Activated CD4-positive, alpha-beta memory T cell treated with anti-CD3 and anti-CD28 coated beads, Interleukin-2, amount 10 ng/mL, durations not matched to agents 7 days and 5 days (primary cell): ENCODE data around the gene CA7. TPM values are rescaled to one million over a fixed set of nuclear protein-coding genes. Genes with fewer than 3 reads are reported as not detected.
A peak's percentile ranks its signal among the peaks of the same experiment; 100 is the strongest.

Experiments used
- CTCF ChIA-PET: fragments of 350-600 bp; sonication (Branson Sonifier 250); formaldehyde crosslinking; loops from one replicate; lab custom pipeline; 2021; ENCODE audit warnings: antibody characterized with exemption, inconsistent platforms; lab: Charles Lee
- POLR2A ChIA-PET: fragments of 350-600 bp; sonication (Branson Sonifier 250); formaldehyde crosslinking; loops from one replicate; lab custom pipeline; 2021; ENCODE audit warnings: antibody characterized with exemption; lab: Charles Lee
- DNase-seq: peaks from one replicate; pipeline ENCODE4 v3.0.0-alpha.2; 2020
- H3K27ac Mint-ChIP-seq: one replicate; pipeline ENCODE4 v1.8.0; 2021; ENCODE audit warnings: mild to moderate bottlenecking, mixed read lengths
- H3K27me3 Mint-ChIP-seq: one replicate; pipeline ENCODE4 v1.8.0; 2021; ENCODE audit warnings: mixed read lengths
- H3K36me3 Mint-ChIP-seq: one replicate; pipeline ENCODE4 v1.8.0; 2021; ENCODE audit warnings: low read depth, mixed read lengths
- H3K4me1 Mint-ChIP-seq: one replicate; pipeline ENCODE4 v1.8.0; 2021; ENCODE audit warnings: mixed read lengths
- H3K4me3 Mint-ChIP-seq: one replicate; pipeline ENCODE4 v1.8.0; 2021; ENCODE audit warnings: mild to moderate bottlenecking, mixed read lengths
- H3K9me3 Mint-ChIP-seq: one replicate; pipeline ENCODE4 v1.8.0; 2021; ENCODE audit warnings: mixed read lengths
- total RNA-seq, 2 experiments: library from RNA; stranded (reverse); gene quantifications; one replicate each; pipeline ENCODE4 v1.2.3, GENCODE V29; 2021

The CA7 gene
- total RNA-seq, result under 1 TPM in 1 of 2 experiments, not detected in 1; 0.13 TPM

DNA sequence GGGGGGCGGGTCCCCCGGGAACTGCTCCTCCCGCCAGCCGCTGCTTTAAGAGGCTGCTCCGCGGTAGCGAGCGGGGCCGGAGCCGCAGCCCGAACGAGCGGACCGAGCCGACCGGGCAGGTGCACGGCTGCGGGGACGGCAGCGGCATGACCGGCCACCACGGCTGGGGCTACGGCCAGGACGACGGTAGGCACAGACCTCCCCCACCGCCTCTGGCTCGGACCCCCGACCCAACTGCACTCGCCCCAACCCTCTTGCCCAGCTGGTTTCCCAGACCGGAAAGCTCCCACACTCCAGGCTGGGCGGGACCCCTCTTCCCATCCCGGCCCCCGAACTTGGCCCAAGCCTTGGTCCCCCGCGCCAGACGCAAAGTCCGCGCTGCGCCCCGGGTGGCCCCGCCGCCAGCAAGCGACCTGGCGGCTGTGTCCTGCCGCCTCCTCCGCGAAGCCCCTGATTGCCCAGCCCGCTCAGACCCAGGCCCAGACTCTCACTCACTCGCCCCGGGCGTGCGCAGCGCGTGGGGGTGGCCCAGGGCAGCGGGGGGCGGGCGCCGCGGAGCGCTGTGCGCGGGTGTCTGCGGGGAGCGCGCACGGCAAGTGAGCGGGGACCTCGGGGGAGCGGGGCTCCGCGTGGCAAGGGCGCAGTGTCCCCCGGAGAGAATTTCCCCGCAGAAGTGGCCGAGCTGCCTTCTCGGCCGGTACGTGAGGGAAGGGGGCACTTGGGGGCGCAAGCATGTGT is at the start of gene CA7:
CA7 (plus strand) TSS at position 73 of the 738 bp plus-strand sequence; CDS start at position 147, 74 bp downstream.
- Mint-ChIP-seq H3K36me3 (no peaks in the 10 kb centered on the region), H3K9me3 (no peaks in the 10 kb centered on the region), H3K27me3 (peaks cover 41% of the 10 kb centered on the region), H3K4me1 (peaks cover 20% of the 10 kb centered on the region), H3K4me3 (no peak within 1 kb of the TSS), H3K27ac (no peak within 1 kb of the TSS)
- ChIA-PET CTCF (interaction anchor here (0.7 to 4.7 kb wide), 4 partner anchors 9 to 24 kb away, joined by 3 to 32 read pairs (median 16); partner anchors contain the start of gene NAE1), POLR2A (interaction anchor here (3.1 kb wide), 1 partner anchor 14 kb away, joined by 17 read pairs; the partner anchor contains the start of gene NAE1)
- no peak for DNase-seq

DNA sequence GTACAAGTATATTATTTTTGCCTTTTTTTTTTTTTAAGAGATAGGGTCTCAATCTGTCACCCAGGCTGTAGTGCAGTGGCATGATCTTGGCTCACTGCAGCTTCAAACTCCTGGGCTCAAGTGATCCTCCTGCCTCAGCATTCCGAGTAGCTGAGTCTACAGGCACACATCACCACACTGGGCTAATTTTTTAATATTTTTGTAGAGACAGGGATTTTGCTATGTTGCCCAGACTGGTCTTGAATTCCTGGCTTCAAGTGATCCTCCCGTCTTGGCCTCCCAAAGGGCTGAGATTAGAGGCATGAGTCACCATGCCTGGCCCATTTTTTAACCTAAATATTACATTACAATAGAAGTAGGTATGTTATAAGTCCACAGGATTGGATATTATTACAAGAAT is 46.1 kb upstream of the CA7 start:
- Mint-ChIP-seq H3K36me3 (peaks cover 5% of the 10 kb centered on the region), H3K4me1 (no peaks in the 10 kb centered on the region), H3K27me3 (no peaks in the 10 kb centered on the region), H3K27ac (no peak overlapping the region), H3K4me3 (no peak overlapping the region), H3K9me3 (no peaks in the 10 kb centered on the region)
- POLR2A ChIA-PET, result no interaction called here
- CTCF ChIA-PET, result no interaction called here
- no peak for DNase-seq

DNA sequence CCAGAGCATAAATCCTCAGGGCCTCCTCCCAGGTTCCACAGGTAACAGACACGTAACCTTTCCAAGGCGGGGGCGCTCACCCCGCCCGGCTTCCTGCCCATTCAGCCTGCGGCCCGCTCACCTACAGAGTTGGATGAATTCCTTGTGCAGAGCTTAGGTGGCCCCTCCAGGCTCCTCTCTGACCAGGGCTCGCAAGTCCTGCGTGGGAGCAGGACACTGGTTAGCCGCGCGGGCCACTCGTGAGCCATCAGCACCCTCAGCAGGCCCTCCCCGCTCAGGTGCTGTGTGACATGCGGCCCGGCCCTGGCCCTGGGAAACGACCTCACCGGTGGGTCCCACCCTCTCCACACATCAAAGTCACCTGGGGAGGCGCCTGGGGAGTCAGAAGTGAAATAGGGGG is 43.4 kb upstream of the CA7 start:
- POLR2A ChIA-PET, result no interaction called here

DNA sequence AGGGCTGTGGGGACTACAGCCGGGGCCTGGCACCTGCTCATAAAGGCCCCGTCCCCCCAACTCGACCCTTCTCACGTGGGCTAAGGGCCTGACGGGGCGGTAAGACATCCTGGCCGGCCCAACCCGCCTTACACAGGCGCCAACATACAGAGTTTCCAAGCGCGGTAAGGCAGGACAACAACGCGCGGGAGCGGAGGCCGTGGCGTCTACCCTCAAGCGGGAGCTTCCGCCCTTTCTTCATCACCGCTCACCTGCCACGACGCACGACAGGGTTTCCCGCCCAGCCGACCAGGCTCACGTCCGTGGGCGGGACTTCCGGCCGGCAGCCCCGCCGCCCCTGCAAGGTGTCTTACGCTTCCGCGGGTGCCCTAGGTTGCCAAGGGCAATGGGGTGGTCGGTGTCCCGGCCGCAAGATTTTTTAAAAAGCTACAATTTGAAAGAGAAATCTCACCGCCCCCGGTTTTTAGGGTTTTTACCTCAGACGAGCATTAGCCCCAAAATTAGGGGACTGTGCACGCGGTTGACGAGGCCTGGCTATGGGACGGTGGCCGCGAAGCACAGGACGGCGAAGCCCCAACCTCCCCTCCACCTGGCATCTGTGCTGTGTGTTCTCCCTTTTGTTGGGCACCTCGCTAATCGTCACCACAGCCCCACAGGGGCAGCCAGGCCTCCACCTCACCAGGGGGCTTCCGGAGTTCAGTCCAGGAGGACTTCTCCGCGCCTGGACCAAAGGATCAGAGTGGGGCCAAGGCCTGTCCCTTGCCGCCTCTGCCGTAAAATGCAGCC is 42.7 kb upstream of the CA7 start, which contains the start of gene TERB1:
TERB1 (minus strand) TSS at position 265 of the 786 bp plus-strand sequence. CDS start 4,786 bp downstream, outside the sequence.
- Mint-ChIP-seq H3K9me3 (no peaks in the 10 kb centered on the region), H3K36me3 (peaks cover 29% of the 10 kb centered on the region), H3K4me3 (no peak within 1 kb of the TSS), H3K27me3 (no peaks in the 10 kb centered on the region), H3K27ac (no peak within 1 kb of the TSS), H3K4me1 (no peaks in the 10 kb centered on the region)
- CTCF ChIA-PET, result no interaction called here
- no peak for DNase-seq
- POLR2A ChIA-PET, result no interaction called here

More for the DNA sequence above, 43.4 kb upstream of the CA7 start:
- H3K36me3 Mint-ChIP-seq, result peaks cover 29% of the 10 kb centered on the region
- no peaks in the 10 kb centered on the region for H3K27me3 Mint-ChIP-seq
- CTCF ChIA-PET, result no interaction called here
- no peak for DNase-seq
- no peak overlapping the region for H3K27ac Mint-ChIP-seq
- H3K9me3 Mint-ChIP-seq, result no peaks in the 10 kb centered on the region
- H3K4me1 Mint-ChIP-seq, result no peaks in the 10 kb centered on the region
- no peak overlapping the region for H3K4me3 Mint-ChIP-seq

DNA sequence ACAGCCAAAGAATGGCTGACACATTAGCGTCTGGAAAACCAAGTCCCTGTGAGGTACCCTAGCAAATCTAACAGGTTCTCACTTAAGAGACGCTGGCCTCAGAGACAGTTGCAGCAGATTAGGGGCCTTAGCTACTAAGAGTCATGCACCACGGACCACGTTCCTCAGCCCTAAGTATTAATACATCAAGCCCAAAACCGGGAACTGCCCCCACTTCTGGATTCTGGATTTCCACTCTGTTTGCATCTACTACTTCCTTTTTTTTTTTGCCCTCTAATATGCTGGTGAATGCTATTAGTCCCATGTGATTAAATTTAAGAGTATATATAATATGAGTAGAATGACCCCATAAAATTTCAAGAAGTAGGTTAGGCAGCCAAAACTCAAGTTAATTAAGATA is 42.1 kb upstream of the CA7 start:
- H3K27me3 Mint-ChIP-seq, result no peaks in the 10 kb centered on the region
- no peak overlapping the region for H3K27ac Mint-ChIP-seq
- no peak overlapping the region for H3K4me3 Mint-ChIP-seq
- no peak for DNase-seq
- no peaks in the 10 kb centered on the region for H3K4me1 Mint-ChIP-seq
- no peaks in the 10 kb centered on the region for H3K9me3 Mint-ChIP-seq
- ChIA-PET CTCF (interaction anchor here (0.6 kb wide), 1 partner anchor 9 kb away, joined by 3 read pairs; no protein-coding TSS in a partner anchor), POLR2A (no interaction called here)
- H3K36me3 Mint-ChIP-seq, result peaks cover 29% of the 10 kb centered on the region

DNA sequence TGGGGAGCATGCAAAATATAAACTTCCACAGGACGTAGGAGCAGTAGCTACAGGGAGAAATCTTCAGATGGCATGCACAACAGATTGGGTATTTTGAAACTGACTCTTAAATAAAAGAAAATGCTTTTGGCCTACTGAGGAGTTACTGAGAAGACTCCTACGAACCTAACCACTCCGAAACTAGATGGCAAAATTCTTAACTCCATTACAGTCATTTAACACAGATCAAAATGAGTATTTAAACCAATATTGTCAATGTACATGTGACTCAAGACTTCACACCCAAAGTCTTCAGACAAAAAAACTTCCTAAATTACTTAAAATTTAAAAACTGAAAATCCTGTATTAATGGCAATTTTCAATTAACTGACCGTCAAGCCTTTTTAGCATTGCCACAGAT is 34.4 kb upstream of the CA7 start:
- H3K4me1 Mint-ChIP-seq, result no peaks in the 10 kb centered on the region
- CTCF ChIA-PET, result interaction anchor here (3.3 kb wide), 1 partner anchor 20 kb away, joined by 20 read pairs; the partner anchor contains the start of gene NAE1

DNA sequence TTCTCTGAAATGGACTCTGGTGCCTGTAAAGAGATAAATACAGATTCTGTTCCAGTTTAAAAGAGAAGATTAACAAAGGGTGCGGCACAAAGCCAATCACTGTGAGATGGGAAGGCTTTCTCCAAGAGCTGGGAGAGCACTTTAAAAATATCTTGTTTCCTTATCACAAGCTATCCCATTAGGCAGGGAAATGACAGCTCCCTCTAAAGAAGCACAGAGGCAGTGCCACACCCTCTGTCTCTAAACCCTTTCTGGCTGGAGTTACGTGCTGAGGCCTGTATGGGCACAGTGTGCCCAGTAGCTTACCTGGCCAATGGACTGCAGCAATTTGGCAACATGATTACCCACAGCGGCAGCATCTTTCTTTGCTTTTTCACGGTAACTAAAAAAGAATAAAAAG is 33.8 kb upstream of the CA7 start:
- DNase-seq, result no peak
- H3K9me3 Mint-ChIP-seq, result no peaks in the 10 kb centered on the region
- no peaks in the 10 kb centered on the region for H3K4me1 Mint-ChIP-seq
- H3K27ac Mint-ChIP-seq, result no peak overlapping the region
- H3K36me3 Mint-ChIP-seq, result peaks cover 58% of the 10 kb centered on the region
- CTCF ChIA-PET, result interaction anchor here (3.3 kb wide), 1 partner anchor 20 kb away, joined by 20 read pairs; the partner anchor contains the start of gene NAE1
- H3K27me3 Mint-ChIP-seq, result no peaks in the 10 kb centered on the region
- POLR2A ChIA-PET, result no interaction called here
- H3K4me3 Mint-ChIP-seq, result no peak overlapping the region

More for the DNA sequence above, 34.4 kb upstream of the CA7 start:
- POLR2A ChIA-PET, result interaction anchor here (1.3 kb wide), 1 partner anchor 21 kb away, joined by 3 read pairs; the partner anchor contains the start of gene NAE1
- no peaks in the 10 kb centered on the region for H3K27me3 Mint-ChIP-seq
- DNase-seq, result no peak
- peaks cover 58% of the 10 kb centered on the region for H3K36me3 Mint-ChIP-seq
- H3K4me3 Mint-ChIP-seq, result no peak overlapping the region
- no peak overlapping the region for H3K27ac Mint-ChIP-seq
- H3K9me3 Mint-ChIP-seq, result no peaks in the 10 kb centered on the region

DNA sequence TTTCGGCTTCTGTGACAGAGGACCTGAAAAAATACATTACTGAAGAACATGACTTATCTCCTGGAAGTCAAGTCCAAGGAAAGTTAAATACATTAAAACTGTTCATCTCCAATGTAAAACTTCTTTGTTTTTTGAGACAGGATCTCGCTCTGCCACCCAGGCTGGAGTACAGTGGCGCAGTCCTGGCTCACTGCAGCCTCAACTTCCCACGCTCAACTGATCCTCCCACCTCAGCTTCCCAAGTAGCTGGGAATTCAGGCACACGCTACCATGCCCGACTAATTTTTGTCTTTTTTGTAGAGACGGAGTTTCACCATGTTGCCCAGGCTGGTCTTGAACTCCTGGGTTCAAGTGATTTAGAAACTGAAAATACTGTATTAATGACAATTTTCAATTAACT is 33.2 kb upstream of the CA7 start:
- H3K4me1 Mint-ChIP-seq, result no peaks in the 10 kb centered on the region
- POLR2A ChIA-PET, result no interaction called here

DNA sequence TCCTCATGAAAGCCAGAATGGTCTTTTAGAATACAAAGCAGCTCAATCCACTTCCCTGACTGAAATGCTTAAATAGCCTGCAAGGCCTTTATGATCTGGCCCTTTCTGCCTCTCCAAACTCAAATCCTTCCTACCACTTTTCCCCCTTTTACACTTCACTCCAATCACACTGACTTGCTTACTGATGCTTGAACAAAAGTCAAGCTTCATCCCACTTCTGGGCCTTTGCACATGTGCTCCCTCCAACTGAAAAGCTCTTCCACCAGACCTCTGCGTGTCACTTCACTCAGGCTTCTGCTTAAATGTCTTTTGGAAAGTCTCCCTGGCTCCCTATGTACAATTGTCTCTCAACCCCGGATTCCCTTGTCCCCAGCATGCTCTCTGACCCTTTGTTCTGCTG is 29.5 kb upstream of the CA7 start:
- no peak overlapping the region for H3K27ac Mint-ChIP-seq
- no peak overlapping the region for H3K4me3 Mint-ChIP-seq
- H3K27me3 Mint-ChIP-seq, result no peaks in the 10 kb centered on the region
- ChIA-PET POLR2A (interaction anchor here (1.1 kb wide), 1 partner anchor 16 kb away, joined by 3 read pairs; the partner anchor contains the start of gene NAE1), CTCF (interaction anchor here (4.0 kb wide), 1 partner anchor 16 kb away, joined by 38 read pairs; the partner anchor contains the start of gene NAE1)
- DNase-seq, result no peak
- H3K9me3 Mint-ChIP-seq, result no peaks in the 10 kb centered on the region
- peaks cover 70% of the 10 kb centered on the region for H3K36me3 Mint-ChIP-seq
- no peaks in the 10 kb centered on the region for H3K4me1 Mint-ChIP-seq

More for the DNA sequence above, 33.2 kb upstream of the CA7 start:
- H3K27me3 Mint-ChIP-seq, result no peaks in the 10 kb centered on the region
- CTCF ChIA-PET, result interaction anchor here (3.3 kb wide), 1 partner anchor 19 kb away, joined by 20 read pairs; the partner anchor contains the start of gene NAE1
- H3K9me3 Mint-ChIP-seq, result no peaks in the 10 kb centered on the region
- H3K4me3 Mint-ChIP-seq, result no peak overlapping the region
- peaks cover 59% of the 10 kb centered on the region for H3K36me3 Mint-ChIP-seq
- DNase-seq, result no peak
- H3K27ac Mint-ChIP-seq, result no peak overlapping the region

DNA sequence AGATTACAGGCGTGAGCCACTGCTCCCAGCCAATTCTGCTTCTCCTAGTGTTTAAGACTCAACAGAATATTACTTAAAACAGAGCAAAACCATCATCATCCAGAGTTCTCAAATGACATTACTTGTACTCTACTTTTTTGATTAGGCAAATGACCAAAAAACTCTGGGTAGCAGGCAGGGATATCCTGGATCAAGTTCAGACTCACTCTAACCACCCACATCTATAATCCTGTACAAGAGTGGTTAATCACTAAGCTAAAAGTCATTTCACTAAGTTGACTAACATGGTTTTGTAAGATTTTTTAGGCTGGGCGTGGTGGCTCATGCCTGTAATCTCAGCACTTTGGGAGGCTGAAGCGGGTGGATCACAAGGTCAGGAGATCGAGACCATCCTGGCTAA is 20.2 kb upstream of the CA7 start:
- peaks cover 62% of the 10 kb centered on the region for H3K36me3 Mint-ChIP-seq
- POLR2A ChIA-PET, result no interaction called here
- peaks cover 23% of the 10 kb centered on the region for H3K4me1 Mint-ChIP-seq

DNA sequence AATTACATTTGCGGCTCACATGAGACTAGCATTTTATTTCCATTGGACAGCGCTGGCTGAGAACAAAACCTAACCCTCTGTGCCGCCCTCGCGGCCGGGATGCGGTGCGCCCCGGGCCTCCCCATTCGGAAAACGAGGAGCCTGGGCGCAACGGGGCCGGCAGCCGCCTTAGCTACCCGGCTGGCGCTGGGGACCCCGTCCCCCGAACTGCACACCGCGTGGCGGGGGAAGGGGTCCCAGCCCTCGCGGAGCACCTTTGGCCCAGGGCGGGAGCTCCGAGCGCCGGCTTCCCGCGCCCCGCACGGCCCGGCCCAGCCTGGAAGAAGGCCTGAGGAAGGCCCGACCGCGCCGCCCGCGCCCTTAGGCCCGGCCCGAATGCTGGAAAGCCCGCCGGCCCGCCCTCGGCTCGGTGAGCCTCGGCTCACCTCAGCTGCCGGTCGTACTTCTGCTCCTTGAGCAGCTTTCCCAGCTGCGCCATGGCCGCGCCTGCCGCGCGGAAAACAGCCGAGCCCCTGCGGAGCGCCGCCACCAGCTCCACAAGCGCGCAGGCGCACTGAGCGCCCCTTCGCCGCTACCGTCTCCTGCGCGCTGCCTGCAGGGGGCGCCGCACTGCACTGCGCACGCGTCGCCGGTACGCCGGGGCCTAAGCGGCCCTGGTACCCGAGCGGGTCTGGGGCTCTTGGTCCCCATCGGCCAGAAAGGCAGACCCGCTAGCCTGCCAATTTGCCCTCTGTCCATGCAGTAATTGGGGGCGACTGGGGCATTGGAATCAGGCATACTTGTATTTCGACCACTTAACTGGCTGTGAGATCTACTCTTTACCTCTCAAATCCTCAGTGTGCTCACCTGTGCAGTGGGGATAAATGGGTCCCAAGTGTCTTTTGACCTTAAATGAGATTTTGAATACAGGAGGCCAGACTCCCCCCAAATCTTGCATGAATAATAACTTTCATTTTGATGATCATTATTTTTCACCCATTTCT is 13.5 kb upstream of the CA7 start, which contains the start of gene NAE1:
NAE1 (minus strand) TSS at position 555 of the 983 bp plus-strand sequence; CDS start at position 478, 77 bp downstream.
- no peaks in the 10 kb centered on the region for H3K27me3 Mint-ChIP-seq
- H3K9me3 Mint-ChIP-seq, result no peaks in the 10 kb centered on the region
- peak; percentile 90 for DNase-seq
- ChIA-PET CTCF (interaction anchor here (0.6 to 5.2 kb wide), 70 partner anchors 8 to 432 kb away, joined by 3 to 125 read pairs (median 5); partner anchors contain the start of genes CA7, CIAO2B, CKLF and DYNC1LI2), POLR2A (interaction anchor here (0.6 to 4.7 kb wide), 23 partner anchors 12 to 310 kb away, joined by 3 to 37 read pairs (median 3); partner anchors contain the start of genes CA7, CKLF, DYNC1LI2 and PDP2)
- H3K4me3 Mint-ChIP-seq, result peak within 1 kb of the TSS; percentile 73
- H3K27ac Mint-ChIP-seq, result peak within 1 kb of the TSS; percentile 63
- H3K4me1 Mint-ChIP-seq, result peaks cover 41% of the 10 kb centered on the region
- H3K36me3 Mint-ChIP-seq, result peaks cover 25% of the 10 kb centered on the region

More for the DNA sequence above, 20.2 kb upstream of the CA7 start:
- Mint-ChIP-seq H3K27ac (no peak overlapping the region), H3K4me3 (no peak overlapping the region), H3K27me3 (no peaks in the 10 kb centered on the region), H3K9me3 (no peaks in the 10 kb centered on the region)
- CTCF ChIA-PET, result interaction anchor here (1.6 to 4.8 kb wide), 3 partner anchors 12 to 49 kb away, joined by 3 to 32 read pairs (median 6); no protein-coding TSS in a partner anchor
- no peak for DNase-seq
